ENCODE results near the gene TUBB4A. TPM values are rescaled to one million over a fixed set of nuclear protein-coding genes. Genes with fewer than 3 reads are reported as not detected.
"Not testable (repeated sequence)": the region's sequence is repeated elsewhere in the genome, so short reads cannot be mapped to it uniquely, and the experiment has no call there.

The TUBB4A gene
- total RNA-seq, 6 experiments from 2014 or later: not detected

- no peak for TF ChIP-seq CTCF (IDR thresholded peaks at IDR 0.05)
- H3K9me3 Mint-ChIP-seq: no peaks in the 10 kb centered on the region
- H3K4me1 Mint-ChIP-seq (ENCODE audit: low read depth): peaks cover 28% of the 10 kb centered on the region
- H3K27ac Mint-ChIP-seq: no peak overlapping the region
- H3K36me3 Mint-ChIP-seq (ENCODE audit: low read depth): no peaks in the 10 kb centered on the region
- no peak for DNase-seq
- no peak overlapping the region for H3K4me3 Mint-ChIP-seq
- peaks cover 10% of the 10 kb centered on the region for H3K27me3 Mint-ChIP-seq (ENCODE audit: insufficient read depth)
Observed at GRCh38 chr19:6514926-6515544, 12.9 kb upstream of the TUBB4A start.

- no peak for TF ChIP-seq CTCF (IDR thresholded peaks at IDR 0.05)
- H3K27me3 Mint-ChIP-seq (ENCODE audit: insufficient read depth): peaks cover 8% of the 10 kb centered on the region
Observed at GRCh38 chr19:6514089-6514488, 12.0 kb upstream of the TUBB4A start.

GRCh38 chr19:6510618-6511017 lies 8.5 kb upstream of the TUBB4A start:
- Mint-ChIP-seq H3K27me3 (ENCODE audit: insufficient read depth) (peaks cover 9% of the 10 kb centered on the region), H3K4me3 (no peak overlapping the region), H3K4me1 (ENCODE audit: low read depth) (no peaks in the 10 kb centered on the region), H3K27ac (no peak overlapping the region), H3K36me3 (ENCODE audit: low read depth) (no peaks in the 10 kb centered on the region), H3K9me3 (no peaks in the 10 kb centered on the region)
- TF ChIP-seq CTCF (IDR thresholded peaks at IDR 0.05): no peak
- DNase-seq: no peak

More at GRCh38 chr19:6514089-6514488, 12.0 kb upstream of the TUBB4A start:
- H3K4me1 Mint-ChIP-seq (ENCODE audit: low read depth): peaks cover 21% of the 10 kb centered on the region
- no peak for DNase-seq
- H3K36me3 Mint-ChIP-seq (ENCODE audit: low read depth): no peaks in the 10 kb centered on the region
- no peaks in the 10 kb centered on the region for H3K9me3 Mint-ChIP-seq
- H3K27ac Mint-ChIP-seq: no peak overlapping the region
- no peak overlapping the region for H3K4me3 Mint-ChIP-seq

- H3K4me1 Mint-ChIP-seq (ENCODE audit: low read depth): no peaks in the 10 kb centered on the region
- no peaks in the 10 kb centered on the region for H3K36me3 Mint-ChIP-seq (ENCODE audit: low read depth)
- no peak for TF ChIP-seq CTCF (IDR thresholded peaks at IDR 0.05)
- DNase-seq: no peak
- peaks cover 7% of the 10 kb centered on the region for H3K27me3 Mint-ChIP-seq (ENCODE audit: insufficient read depth)
- H3K9me3 Mint-ChIP-seq: no peaks in the 10 kb centered on the region
- H3K27ac Mint-ChIP-seq: no peak overlapping the region
- no peak overlapping the region for H3K4me3 Mint-ChIP-seq
Observed at GRCh38 chr19:6509118-6509971, 7.2 kb upstream of the TUBB4A start.

- H3K4me3 Mint-ChIP-seq; H3K27ac Mint-ChIP-seq; DNase-seq; H3K9me3 Mint-ChIP-seq; H3K27me3 Mint-ChIP-seq (ENCODE audit: insufficient read depth); H3K4me1 Mint-ChIP-seq (ENCODE audit: low read depth); H3K36me3 Mint-ChIP-seq (ENCODE audit: low read depth): not testable (repeated sequence)
Observed at GRCh38 chr19:6508028-6508771, 6.1 kb upstream of the TUBB4A start.
